Stimulated activated CD8-positive, alpha-beta memory T cell treated with anti-CD3 and anti-CD28 coated beads, Interleukin-15, amount 100 ng/mL, for 4 hours (primary cell): ENCODE data around the gene ITPRID2.
"Not testable (repeated sequence)": the region's sequence is repeated elsewhere in the genome, so short reads cannot be mapped to it uniquely, and the experiment has no call there.

Experiments
- DNase-seq, 2 donors: peaks; one replicate each; pipeline ENCODE4 v3.0.0-alpha.2; 2020; ENCODE audit warnings: low read depth in 2 of 2

The ITPRID2 gene

GRCh38 chr2:181959508-181959907 lies 68.0 kb downstream of the ITPRID2 start:
- DNase-seq = no peak

- not testable (repeated sequence) for DNase-seq
Observed at GRCh38 chr2:181961167-181961566, 69.6 kb downstream of the ITPRID2 start.

- no peak for DNase-seq
Observed at GRCh38 chr2:181962142-181962541, 70.6 kb downstream of the ITPRID2 start.

GRCh38 chr2:181970160-181970794 lies 78.7 kb downstream of the ITPRID2 start:
- DNase-seq = no peak

- DNase-seq = no peak
Observed at GRCh38 chr2:181971032-181971431, 79.5 kb downstream of the ITPRID2 start.

- DNase-seq = no peak
Observed at GRCh38 chr2:181972431-181973170, 81.1 kb downstream of the ITPRID2 start.

- DNase-seq = no peak
Observed at GRCh38 chr2:181973171-181973783, 81.7 kb downstream of the ITPRID2 start.

GRCh38 chr2:181977661-181978350 lies 86.3 kb downstream of the ITPRID2 start:
- DNase-seq = no peak

- no peak for DNase-seq
Observed at GRCh38 chr2:181978351-181979150, 87.0 kb downstream of the ITPRID2 start.
